ENCODE data around the gene HTRA2.
A peak's percentile ranks its signal among the peaks of the same experiment; 100 is the strongest.
"Not testable (repeated sequence)": the region's sequence is repeated elsewhere in the genome, so short reads cannot be mapped to it uniquely, and the experiment has no call there.

The HTRA2 gene

DNA sequence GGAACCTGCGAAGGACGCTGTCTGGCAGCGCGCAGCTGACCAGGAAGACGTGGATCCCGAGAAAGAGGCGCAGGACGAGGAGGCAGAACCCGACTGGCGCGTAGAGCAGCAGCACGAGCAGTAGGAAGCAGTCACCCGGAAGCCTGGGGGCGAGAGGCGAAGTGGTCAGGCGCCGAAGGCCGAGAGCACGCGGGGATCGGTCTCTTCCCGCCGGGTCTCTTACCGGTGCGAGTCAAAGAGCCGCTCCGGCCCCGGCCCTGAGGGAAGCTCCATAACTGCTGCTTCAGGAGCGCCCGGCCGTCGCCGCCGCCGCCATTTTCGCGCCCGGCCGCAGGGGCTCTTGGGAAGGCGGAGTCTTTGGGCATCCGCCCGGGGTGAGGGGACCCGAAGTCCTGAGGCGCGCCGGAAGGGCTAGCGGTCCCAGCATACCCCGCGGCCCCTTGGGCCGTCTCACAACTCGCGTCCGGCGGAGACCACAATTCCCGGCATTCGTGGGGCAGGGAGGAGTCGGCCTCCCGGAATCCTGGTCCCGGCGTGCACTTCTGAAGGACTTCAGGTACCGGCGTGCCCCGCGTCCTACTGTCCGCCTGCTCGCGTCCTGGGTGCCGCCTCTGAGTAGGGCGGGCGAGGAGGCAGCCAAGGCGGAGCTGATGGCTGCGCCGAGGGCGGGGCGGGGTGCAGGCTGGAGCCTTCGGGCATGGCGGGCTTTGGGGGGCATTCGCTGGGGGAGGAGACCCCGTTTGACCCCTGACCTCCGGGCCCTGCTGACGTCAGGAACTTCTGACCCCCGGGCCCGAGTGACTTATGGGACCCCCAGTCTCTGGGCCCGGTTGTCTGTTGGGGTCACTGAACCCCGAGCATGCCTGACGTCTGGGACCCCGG lies at the start of gene HTRA2, which contains the start of gene AUP1:
Gene HTRA2 (plus strand): TSS at position 577 of the 882 bp plus-strand sequence. CDS start 74 bp downstream, at position 651.
Gene AUP1 (minus strand): TSS at position 350 of the 882 bp plus-strand sequence. CDS start 77 bp downstream, at position 273.
- peak; percentile 76 to 86 for DNase-seq (ENCODE audit: low read depth in 2 of 2)

GRCh38 chr2:74481431-74481830 lies 48.3 kb upstream of the HTRA2 start:
- DNase-seq (ENCODE audit: low read depth in 2 of 2): no peak

- no peak for DNase-seq (ENCODE audit: low read depth in 2 of 2)
Measured at GRCh38 chr2:74481961-74482800, 47.6 kb upstream of the HTRA2 start.

GRCh38 chr2:74482801-74483674 lies 46.7 kb upstream of the HTRA2 start, which contains the start of the genes CCDC142 and TTC31:
CCDC142 (minus strand) TSS chr2:74482998; CDS start chr2:74482837, 161 bp downstream.
TTC31 (plus strand) TSS chr2:74483081; CDS start chr2:74483096, 15 bp downstream.
- DNase-seq (ENCODE audit: low read depth in 2 of 2): peak; percentile 85 to 86

GRCh38 chr2:74483675-74484164 lies 46.0 kb upstream of the HTRA2 start:
- not testable (repeated sequence) for DNase-seq (ENCODE audit: low read depth in 2 of 2)

DNA sequence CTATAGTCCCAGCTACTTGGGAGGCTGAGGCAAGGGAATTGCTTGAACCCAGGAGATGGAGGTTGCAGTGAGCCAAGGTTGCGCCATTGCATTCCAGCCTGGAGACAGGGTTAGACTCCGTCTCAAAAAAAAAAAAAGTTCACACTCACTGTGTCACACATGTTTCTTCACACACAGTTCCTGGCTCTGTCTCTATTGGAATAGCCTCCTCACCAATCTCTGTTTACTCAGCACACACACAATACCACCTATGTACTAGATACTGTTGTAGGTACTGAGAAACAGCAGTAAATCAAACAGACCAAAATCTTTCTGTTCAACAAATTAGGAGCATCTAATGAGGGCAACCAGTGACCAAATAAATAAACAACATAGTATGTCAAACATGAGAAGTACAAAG lies 43.6 kb upstream of the HTRA2 start:
- no peak for DNase-seq (ENCODE audit: low read depth in 2 of 2)

DNA sequence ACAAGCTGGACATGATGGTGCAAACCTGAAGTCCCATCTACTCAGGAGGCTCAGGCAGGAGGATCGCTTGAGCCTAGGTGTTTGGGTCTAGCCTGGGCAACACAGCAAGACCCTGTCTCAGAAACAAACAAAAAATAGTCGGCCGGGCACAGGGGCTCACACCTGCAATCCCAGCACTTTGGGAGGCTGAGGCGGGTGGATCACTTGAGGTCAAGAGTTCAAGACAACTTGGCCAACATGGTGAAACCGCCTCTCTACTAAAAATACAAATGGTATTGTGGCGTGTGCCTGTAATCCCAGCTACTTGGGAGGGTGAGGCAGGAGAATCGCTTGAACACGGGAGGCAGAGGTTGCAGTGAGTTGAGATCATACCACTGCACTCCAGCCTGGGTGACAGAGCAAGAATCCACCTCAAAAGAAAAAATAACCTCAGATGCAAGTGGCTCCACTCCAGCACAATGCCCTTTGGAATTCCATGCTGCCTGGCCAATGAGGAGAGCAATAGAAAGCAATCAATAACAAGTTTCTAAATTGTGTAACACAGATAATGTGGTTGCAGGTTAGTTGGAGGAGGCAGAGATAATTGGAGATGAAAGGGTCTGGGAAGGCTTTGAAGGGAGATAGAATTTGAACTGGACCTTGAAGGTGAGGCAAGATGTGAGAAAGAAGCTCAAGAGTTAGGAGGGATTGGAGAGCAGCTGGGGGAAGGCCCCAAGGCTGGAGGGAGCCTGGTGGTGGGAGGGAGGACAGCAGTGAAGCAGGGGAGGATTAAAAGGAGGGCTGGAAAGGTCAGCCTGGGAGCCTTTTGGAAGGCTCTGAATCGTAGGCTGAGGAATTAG lies 40.9 kb upstream of the HTRA2 start:
- no peak for DNase-seq (ENCODE audit: low read depth in 2 of 2)

DNA sequence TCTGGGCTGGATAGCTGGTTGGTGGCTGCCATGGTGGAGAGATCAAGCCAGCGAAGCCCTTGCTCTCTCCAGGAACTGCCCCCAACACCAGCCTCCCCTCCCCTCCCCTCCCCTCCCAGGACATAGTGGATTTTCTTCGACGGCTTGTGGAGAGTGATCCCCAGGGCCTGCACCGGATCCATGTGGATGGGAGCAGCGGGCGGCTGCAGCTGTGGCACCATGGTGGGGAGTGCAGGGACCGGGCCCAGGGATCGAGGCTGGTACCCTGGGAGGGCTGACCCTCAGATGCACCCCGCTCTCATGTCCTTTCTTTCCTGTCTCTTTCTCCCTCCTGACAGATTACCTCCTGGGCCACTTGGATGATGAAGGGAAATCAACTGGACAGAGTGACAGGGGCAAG lies 39.8 kb upstream of the HTRA2 start:
- no peak for DNase-seq (ENCODE audit: low read depth in 2 of 2)

DNA sequence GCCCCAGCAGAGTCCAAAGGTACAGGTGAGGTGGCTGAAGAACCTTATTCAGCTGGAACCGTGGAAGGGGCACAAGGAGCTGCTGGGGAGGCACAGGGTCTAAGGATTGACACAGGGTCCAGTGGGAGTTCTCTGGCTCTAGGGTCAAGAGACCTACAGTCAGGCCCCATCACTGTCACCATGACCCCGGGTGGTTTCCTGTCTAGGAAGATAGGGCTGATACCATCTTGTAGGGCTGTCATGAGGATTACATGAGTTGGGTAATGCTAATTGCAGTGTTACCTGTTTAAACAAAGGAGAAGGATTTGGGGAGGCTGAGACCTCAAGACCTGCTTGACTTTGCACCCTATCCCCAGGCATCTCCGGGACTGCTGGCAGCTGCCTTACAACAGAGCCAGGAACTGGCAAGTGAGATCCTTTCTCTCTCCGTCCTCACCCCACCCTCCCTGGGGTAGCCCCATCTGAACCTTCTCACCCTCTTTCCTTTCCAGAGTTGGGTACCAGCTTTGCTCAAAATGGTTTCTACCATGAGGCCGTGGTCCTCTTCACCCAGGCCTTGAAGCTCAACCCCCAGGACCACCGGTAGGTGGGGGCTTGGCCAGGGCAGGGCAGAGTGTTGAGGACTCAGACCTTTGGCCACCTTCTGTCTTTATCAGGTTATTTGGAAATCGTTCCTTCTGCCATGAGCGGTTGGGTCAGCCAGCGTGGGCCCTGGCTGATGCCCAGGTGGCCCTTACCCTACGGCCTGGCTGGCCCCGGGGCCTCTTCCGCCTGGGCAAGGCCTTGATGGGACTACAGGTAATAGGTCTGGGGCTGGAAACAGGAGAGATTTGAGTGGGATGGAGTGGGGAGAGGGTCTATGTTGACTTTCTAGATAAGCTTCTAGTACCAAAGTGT lies 37.8 kb upstream of the HTRA2 start:
- no peak for DNase-seq (ENCODE audit: low read depth in 2 of 2)

DNA sequence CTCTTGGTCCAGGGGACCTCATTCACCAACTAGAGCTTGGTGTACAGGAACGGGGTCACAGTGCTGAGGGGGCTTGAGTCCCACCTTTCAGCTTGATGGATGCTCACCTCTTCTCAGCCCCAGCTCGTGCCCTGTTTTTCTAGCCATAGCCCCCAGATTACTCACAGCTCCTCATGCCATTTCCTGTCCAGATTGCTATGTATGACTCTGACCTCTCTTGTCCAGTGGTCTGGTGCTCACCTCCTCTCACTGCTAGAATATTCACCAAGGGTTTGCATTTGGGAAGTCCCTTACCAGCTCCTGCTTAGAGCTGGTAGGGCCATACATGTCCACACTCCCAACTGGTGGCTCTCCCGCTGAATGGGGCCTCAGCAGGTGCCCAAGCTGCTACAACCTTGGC lies 36.2 kb upstream of the HTRA2 start:
- no peak for DNase-seq (ENCODE audit: low read depth in 2 of 2)

- no peak for DNase-seq (ENCODE audit: low read depth in 2 of 2)
Measured at GRCh38 chr2:74495440-74495839, 34.3 kb upstream of the HTRA2 start.

DNA sequence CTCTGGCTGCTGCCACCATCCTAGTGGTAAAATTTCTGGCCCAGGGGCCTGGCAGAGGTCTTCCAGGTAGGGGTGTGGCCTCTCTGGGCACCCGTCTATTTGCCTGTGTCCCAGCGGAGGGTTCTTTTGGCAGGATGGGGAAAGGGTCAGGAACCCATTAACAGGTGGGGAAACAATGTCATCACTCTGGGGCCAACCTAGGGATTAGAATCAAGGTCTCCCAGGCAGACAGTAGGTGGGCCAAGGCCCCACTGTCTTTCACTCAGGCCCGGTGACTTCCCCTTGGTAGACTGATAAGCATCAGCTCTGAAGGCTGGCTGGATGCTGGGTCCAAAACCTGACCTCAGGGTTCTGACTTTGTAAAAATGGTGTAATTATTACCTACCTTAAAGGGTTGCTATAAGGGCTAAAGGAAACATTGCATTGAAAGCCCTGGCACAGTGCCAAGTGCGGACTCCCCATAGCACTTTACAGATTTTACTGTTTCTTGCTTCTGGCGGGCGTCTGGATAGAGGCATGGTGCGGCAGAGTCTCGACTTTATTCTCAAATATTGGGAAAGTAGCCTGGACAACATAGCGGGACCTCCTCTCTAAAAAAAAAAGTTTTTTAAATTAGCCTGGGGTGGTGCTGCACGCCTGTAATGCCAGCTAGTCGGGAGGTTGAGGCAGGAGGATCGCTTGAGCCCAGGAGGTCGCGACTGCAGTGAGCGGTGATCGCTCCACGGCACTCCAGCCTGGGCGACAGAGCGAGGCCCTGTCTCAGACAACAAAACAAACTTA lies 32.5 kb upstream of the HTRA2 start:
- DNase-seq (ENCODE audit: low read depth in 2 of 2): no peak

- no peak for DNase-seq (ENCODE audit: low read depth in 2 of 2)
Measured at GRCh38 chr2:74497777-74498499, 31.8 kb upstream of the HTRA2 start.

GRCh38 chr2:74498500-74499266 lies 31.1 kb upstream of the HTRA2 start:
- no peak for DNase-seq (ENCODE audit: low read depth in 2 of 2)

- DNase-seq (ENCODE audit: low read depth in 2 of 2): peak in 1 of 2 donors; percentile 36
Measured at GRCh38 chr2:74499267-74499939, 30.3 kb upstream of the HTRA2 start, which contains the start of gene LBX2. LBX2 (minus strand) TSS chr2:74499603; CDS start chr2:74499537, 66 bp downstream.

DNA sequence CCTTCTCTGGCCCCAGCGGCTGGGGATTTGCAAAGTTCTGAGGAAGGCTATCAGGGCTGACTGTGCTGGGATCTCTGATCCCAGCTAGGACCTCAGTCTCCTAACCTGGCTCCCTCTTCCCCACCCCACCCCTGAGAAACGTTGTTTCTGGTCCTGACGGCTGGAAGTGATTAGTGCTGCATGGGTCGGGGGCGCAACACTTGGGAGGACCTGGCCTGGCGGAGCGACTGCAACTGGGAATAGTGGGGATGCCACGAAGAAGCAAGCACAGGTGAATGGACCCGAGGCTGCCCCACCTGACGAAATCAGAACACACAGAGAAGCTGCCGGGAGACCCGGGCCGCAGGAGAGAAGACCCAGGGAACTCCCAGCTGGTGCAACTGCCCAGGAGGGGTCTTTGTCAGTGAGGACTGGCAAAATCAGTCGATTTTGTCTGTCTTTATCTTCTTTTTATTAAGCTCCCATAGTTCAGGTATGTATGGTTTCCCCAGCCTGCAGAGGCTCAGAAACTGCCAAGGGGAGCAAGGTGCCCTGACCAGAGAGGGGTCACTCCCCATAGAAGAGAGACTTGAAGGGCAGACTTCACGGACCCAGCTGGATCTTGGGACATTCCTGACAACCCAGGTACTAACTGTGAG lies 29.7 kb upstream of the HTRA2 start:
- DNase-seq (ENCODE audit: low read depth in 2 of 2): no peak
